HepG2 (cell line): ENCODE data around the gene FLAD1. TPM values are rescaled to one million over a fixed set of nuclear protein-coding genes. Genes with fewer than 3 reads are reported as not detected.

Experiments
- CEBPZ ChIP-seq: IDR thresholded peaks from 2 replicates; pipeline ENCODE4 v1.6.1; 2012; ENCODE audit warnings: low read length, improper control_type of control experiment
- DNMT3B ChIP-seq: conservative IDR thresholded peaks from 2 replicates; pipeline ENCODE4 v1.6.1; 2016; ENCODE audit warnings: missing biosample characterization, control low read depth
- HNF1B ChIP-seq: sonication (generic); formaldehyde crosslinking; IDR thresholded peaks from 2 replicates; pipeline ENCODE4 v1.5.1; 2020; ENCODE audit warnings: mild to moderate bottlenecking, moderate library complexity, missing genetic modification reagents
- IRF1 ChIP-seq: sonication (generic); formaldehyde crosslinking; IDR thresholded peaks from 2 replicates; pipeline ENCODE4 v1.4.0; 2020; ENCODE audit warnings: low read depth, mild to moderate bottlenecking, missing genetic modification reagents
- KDM1A ChIP-seq: IDR thresholded peaks from 2 replicates; pipeline ENCODE4 v1.6.1; 2016; ENCODE audit warnings: missing compliant biosample characterization
- MAZ ChIP-seq, 2 experiments: sonication (generic) in 1 of 2; formaldehyde crosslinking in 1 of 2; IDR thresholded peaks; 2 replicates each; pipeline versions ENCODE4 v1.5.0 to v1.6.1; 2012 to 2020; ENCODE audit warnings: low read depth in 2 of 2, mild to moderate bottlenecking in 2 of 2, borderline replicate concordance in 1 of 2, improper control_type of control experiment in 1 of 2, low read length in 1 of 2, missing genetic modification reagents in 1 of 2, moderate library complexity in 1 of 2
- NFE2L2 ChIP-seq: fragments of 150-350 bp; IDR thresholded peaks from 2 replicates; pipeline ENCODE4 v1.6.1; 2014; ENCODE audit warnings: low read length
- RBAK ChIP-seq: sonication (generic); formaldehyde crosslinking; IDR thresholded peaks from 2 replicates; pipeline ENCODE4 v1.5.1; 2020; ENCODE audit warnings: mild to moderate bottlenecking, missing genetic modification reagents
- RBM22 ChIP-seq: fragments of 200-400 bp; formaldehyde crosslinking; optimal IDR thresholded peaks from 2 replicates; pipeline ENCODE3; 2017; ENCODE audit warnings: mild to moderate bottlenecking, low read length, moderate library complexity
- RNF219 ChIP-seq: sonication (generic); formaldehyde crosslinking; IDR thresholded peaks from 2 replicates; pipeline ENCODE4 v1.5.0; 2020; ENCODE audit warnings: mild to moderate bottlenecking, missing genetic modification reagents
- SMAD1 ChIP-seq: sonication (generic); formaldehyde crosslinking; IDR thresholded peaks from 2 replicates; pipeline ENCODE4 v1.4.0; 2020; ENCODE audit warnings: missing genetic modification reagents, low read depth, mild to moderate bottlenecking, borderline replicate concordance
- ZFAT ChIP-seq: sonication (generic); formaldehyde crosslinking; conservative IDR thresholded peaks from 2 replicates; pipeline ENCODE4 v1.8.1; 2023; ENCODE audit warnings: missing genetic modification reagents, inconsistent platforms
- ZFP62 ChIP-seq: sonication (generic); formaldehyde crosslinking; IDR thresholded peaks from 2 replicates; pipeline ENCODE4 v1.4.0; 2020; ENCODE audit warnings: missing genetic modification reagents
- ZNF331 ChIP-seq: sonication (generic); formaldehyde crosslinking; IDR thresholded peaks from 2 replicates; pipeline ENCODE4 v1.4.0; 2020; ENCODE audit warnings: missing genetic modification reagents
- ZNF552 ChIP-seq: sonication (generic); formaldehyde crosslinking; IDR thresholded peaks from 2 replicates; pipeline ENCODE4 v1.9.0; 2022; ENCODE audit warnings: missing genetic modification reagents, mild to moderate bottlenecking, borderline replicate concordance
- ZNF597 ChIP-seq: sonication (generic); formaldehyde crosslinking; IDR thresholded peaks from 2 replicates; pipeline ENCODE4 v1.5.0; 2020; ENCODE audit warnings: missing genetic modification reagents
- polyA plus RNA-seq, 8 experiments: library from polyadenylated mRNA; depleted of rRNA in 3 of 8; stranded (reverse) in 7 of 8; unstranded in 1 of 8; fragments of >200 nt; fragmentation: Illumina TruSeq in 4 of 8; extraction: Trizol in 4 of 8; gene quantifications; 2 replicates each; pipeline versions ENCODE4 v1.2.1 to v1.2.3, GENCODE V29; 2011 to 2016; ENCODE audit warnings: low read depth in 4 of 8, missing spikeins in 1 of 8, mixed read lengths in 1 of 8; ENCODE audit not compliant: insufficient read depth in 1 of 8
- total RNA-seq, 5 experiments: library from RNA; depleted of rRNA; stranded (reverse); fragments of >200 nt; fragmentation: Illumina TruSeq; extraction: Trizol; gene quantifications; 2 replicates each; pipeline ENCODE4 v1.2.3, GENCODE V29; 2016; ENCODE audit warnings: low read depth in 1 of 5
- TF ChIP-seq, protein P1 (sequence below): sonication (generic); formaldehyde crosslinking; IDR thresholded peaks from 2 replicates; pipeline ENCODE4 v1.5.0; 2020; ENCODE audit warnings: mild to moderate bottlenecking, missing genetic modification reagents

FLAD1 gene
- total and polyA plus RNA-seq, 2 of the 13 experiments (the other 11 are each of a cell fraction or from before 2014, with no cell fraction given): 25.9 to 32.8 TPM

- TF ChIP-seq HNF1B (CRISPR knock-in tag) (peak; percentile 72; the same call in 1 of the 2 replicates), MAZ (IDR thresholded peaks at IDR 0.05; ENCODE audit: borderline replicate concordance, low read depth, low read length) (no peak), MAZ (CRISPR knock-in tag; IDR thresholded peaks at IDR 0.05; ENCODE audit: low read depth) (no peak), NFE2L2 (no peak), ZNF597 (no peak), DNMT3B (peak; percentile 89), KDM1A (CRISPR knock-in tag) (no peak), IRF1 (CRISPR knock-in tag) (no peak), ZFAT (no peak), RBM22 (no peak), RBAK (CRISPR knock-in tag) (no peak), RNF219 (no peak), ZNF331 (CRISPR knock-in tag) (peak; percentile 26; the same call in 1 of the 2 replicates), CEBPZ (peak; percentile 96), ZNF552 (CRISPR knock-in tag) (no peak), ZFP62 (no peak), SMAD1 (CRISPR knock-in tag) (no peak)
- TF ChIP-seq, protein P1, sequence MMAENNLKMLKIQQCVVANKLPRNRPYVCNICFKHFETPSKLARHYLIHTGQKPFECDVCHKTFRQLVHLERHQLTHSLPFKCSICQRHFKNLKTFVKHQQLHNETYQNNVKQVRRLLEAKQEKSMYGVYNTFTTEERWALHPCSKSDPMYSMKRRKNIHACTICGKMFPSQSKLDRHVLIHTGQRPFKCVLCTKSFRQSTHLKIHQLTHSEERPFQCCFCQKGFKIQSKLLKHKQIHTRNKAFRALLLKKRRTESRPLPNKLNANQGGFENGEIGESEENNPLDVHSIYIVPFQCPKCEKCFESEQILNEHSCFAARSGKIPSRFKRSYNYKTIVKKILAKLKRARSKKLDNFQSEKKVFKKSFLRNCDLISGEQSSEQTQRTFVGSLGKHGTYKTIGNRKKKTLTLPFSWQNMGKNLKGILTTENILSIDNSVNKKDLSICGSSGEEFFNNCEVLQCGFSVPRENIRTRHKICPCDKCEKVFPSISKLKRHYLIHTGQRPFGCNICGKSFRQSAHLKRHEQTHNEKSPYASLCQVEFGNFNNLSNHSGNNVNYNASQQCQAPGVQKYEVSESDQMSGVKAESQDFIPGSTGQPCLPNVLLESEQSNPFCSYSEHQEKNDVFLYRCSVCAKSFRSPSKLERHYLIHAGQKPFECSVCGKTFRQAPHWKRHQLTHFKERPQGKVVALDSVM (CRISPR knock-in tag): no peak
Measured at GRCh38 chr1:154982897-154983648, at the start of gene FLAD1 (continued).
